ENCODE results near the gene FHOD3. TPM values are rescaled to one million over a fixed set of nuclear protein-coding genes. Genes with fewer than 3 reads are reported as not detected.
A peak's percentile ranks its signal among the peaks of the same experiment; 100 is the strongest.

FHOD3 gene
- total RNA-seq, 4 donors from 2014 or later, result 24.1 to 51.4 (median 33.8) TPM

DNA sequence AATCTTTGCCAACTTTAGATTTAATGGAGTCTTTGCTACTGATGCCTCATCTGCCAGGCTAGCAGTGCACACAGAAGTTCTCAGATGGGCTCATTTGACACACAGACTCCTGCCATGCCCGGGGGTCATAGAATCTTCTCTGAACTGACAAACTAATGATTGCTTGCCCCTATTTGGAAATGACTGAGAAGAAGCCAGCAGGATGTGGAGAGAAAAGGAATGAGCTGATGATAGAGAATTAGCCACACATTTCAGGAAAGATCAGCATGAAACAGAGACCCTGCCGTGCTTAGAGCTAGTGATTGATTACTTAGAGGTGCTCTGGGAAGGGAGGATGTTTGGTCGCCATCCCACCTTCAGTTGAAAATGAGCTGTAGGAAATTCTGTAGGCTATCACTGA, 352.8 kb downstream of the FHOD3 start:
- H3K4me3 ChIP-seq, result no peak overlapping the region
- no peaks in the 10 kb centered on the region for H3K9me3 ChIP-seq
- WGBS, result 83% methylated on average over 3 of the region's 3 CpGs
- TF ChIP-seq POLR2AphosphoS5 (IDR thresholded peaks at IDR 0.05), result no peak
- no peak for TF ChIP-seq POLR2A (IDR thresholded peaks at IDR 0.05; ENCODE audit: low read depth)
- TF ChIP-seq, protein P1, sequence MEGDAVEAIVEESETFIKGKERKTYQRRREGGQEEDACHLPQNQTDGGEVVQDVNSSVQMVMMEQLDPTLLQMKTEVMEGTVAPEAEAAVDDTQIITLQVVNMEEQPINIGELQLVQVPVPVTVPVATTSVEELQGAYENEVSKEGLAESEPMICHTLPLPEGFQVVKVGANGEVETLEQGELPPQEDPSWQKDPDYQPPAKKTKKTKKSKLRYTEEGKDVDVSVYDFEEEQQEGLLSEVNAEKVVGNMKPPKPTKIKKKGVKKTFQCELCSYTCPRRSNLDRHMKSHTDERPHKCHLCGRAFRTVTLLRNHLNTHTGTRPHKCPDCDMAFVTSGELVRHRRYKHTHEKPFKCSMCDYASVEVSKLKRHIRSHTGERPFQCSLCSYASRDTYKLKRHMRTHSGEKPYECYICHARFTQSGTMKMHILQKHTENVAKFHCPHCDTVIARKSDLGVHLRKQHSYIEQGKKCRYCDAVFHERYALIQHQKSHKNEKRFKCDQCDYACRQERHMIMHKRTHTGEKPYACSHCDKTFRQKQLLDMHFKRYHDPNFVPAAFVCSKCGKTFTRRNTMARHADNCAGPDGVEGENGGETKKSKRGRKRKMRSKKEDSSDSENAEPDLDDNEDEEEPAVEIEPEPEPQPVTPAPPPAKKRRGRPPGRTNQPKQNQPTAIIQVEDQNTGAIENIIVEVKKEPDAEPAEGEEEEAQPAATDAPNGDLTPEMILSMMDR (IDR thresholded peaks at IDR 0.05), result no peak
- TF ChIP-seq EP300 (IDR thresholded peaks at IDR 0.05), result no peak
- H3K4me1 ChIP-seq, result no peaks in the 10 kb centered on the region
- no peak overlapping the region for H3K27ac ChIP-seq (replicated peaks in 1 of 4)
- H3K27me3 ChIP-seq, result no peaks in the 10 kb centered on the region
- intact Hi-C loops (cut with DNase I), result no loop called here
- no peaks in the 10 kb centered on the region for H3K36me3 ChIP-seq
- peak; percentile 57 for DNase-seq (ENCODE audit: extremely low spot score)

DNA sequence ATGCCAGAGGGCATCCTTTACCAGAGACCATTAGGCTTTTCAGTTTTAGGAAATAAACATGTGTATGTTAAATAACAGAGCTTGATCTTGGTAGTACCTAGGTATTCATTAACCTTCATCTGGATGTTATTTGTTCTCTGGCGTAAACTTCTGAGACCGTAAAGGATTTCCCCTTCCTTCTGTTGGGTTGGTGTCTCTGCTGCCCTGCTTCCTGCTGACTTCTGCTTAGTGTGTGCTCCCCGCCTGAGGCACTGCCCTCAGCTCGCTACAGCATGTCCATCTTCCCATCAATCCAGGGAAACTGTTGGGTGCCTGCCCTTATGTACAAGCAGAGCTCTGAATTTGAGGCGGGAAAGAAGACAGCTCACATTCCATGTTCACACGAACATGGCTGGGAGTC, 353.4 kb downstream of the FHOD3 start:
- Histone ChIP-seq H3K4me1 (no peaks in the 10 kb centered on the region), H3K36me3 (no peaks in the 10 kb centered on the region), H3K27ac (replicated peaks in 1 of 4) (no peak overlapping the region), H3K9me3 (no peaks in the 10 kb centered on the region), H3K27me3 (no peaks in the 10 kb centered on the region), H3K4me3 (no peak overlapping the region)
- intact Hi-C loops (cut with DNase I), result no loop called here
- peak; percentile 31 for DNase-seq (ENCODE audit: extremely low spot score)
- WGBS, result 78% methylated on average over 4 of the region's 6 CpGs
- no peak for TF ChIP-seq POLR2AphosphoS5 (IDR thresholded peaks at IDR 0.05)
- TF ChIP-seq, protein P1 (IDR thresholded peaks at IDR 0.05), result no peak
- TF ChIP-seq EP300 (IDR thresholded peaks at IDR 0.05), result no peak
- TF ChIP-seq POLR2A (IDR thresholded peaks at IDR 0.05; ENCODE audit: low read depth), result no peak

- TF ChIP-seq EP300 (IDR thresholded peaks at IDR 0.05) (no peak), POLR2AphosphoS5 (IDR thresholded peaks at IDR 0.05) (no peak), POLR2A (IDR thresholded peaks at IDR 0.05; ENCODE audit: low read depth) (no peak)
- TF ChIP-seq, protein P1 (IDR thresholded peaks at IDR 0.05), result no peak
- intact Hi-C loops (cut with DNase I), result no loop called here
- H3K4me3 ChIP-seq, result no peak overlapping the region
- no peaks in the 10 kb centered on the region for H3K9me3 ChIP-seq
- H3K27ac ChIP-seq (replicated peaks in 1 of 4), result no peak overlapping the region
- no peaks in the 10 kb centered on the region for H3K4me1 ChIP-seq
- DNase-seq (ENCODE audit: extremely low spot score), result peak; percentile 88
- 98% methylated on average over 10 of the region's 10 CpGs for WGBS
- H3K27me3 ChIP-seq, result no peaks in the 10 kb centered on the region
- no peaks in the 10 kb centered on the region for H3K36me3 ChIP-seq
These were observed 355.0 kb downstream of the FHOD3 start for GRCh38 chr18:36652503-36652902.

- Histone ChIP-seq H3K9me3 (no peaks in the 10 kb centered on the region), H3K27ac (replicated peaks in 1 of 4) (no peak overlapping the region), H3K4me3 (no peak overlapping the region), H3K4me1 (no peaks in the 10 kb centered on the region), H3K36me3 (no peaks in the 10 kb centered on the region), H3K27me3 (no peaks in the 10 kb centered on the region)
- WGBS, result 90% methylated on average over 8 of the region's 8 CpGs
- no peak for DNase-seq (ENCODE audit: extremely low spot score)
- TF ChIP-seq, protein P1 (IDR thresholded peaks at IDR 0.05), result no peak
- no peak for TF ChIP-seq POLR2A (IDR thresholded peaks at IDR 0.05; ENCODE audit: low read depth)
- TF ChIP-seq POLR2AphosphoS5 (IDR thresholded peaks at IDR 0.05), result no peak
- no peak for TF ChIP-seq EP300 (IDR thresholded peaks at IDR 0.05)
- intact Hi-C loops (cut with DNase I), result no loop called here
These were observed 355.8 kb downstream of the FHOD3 start for GRCh38 chr18:36653141-36653869.

DNA sequence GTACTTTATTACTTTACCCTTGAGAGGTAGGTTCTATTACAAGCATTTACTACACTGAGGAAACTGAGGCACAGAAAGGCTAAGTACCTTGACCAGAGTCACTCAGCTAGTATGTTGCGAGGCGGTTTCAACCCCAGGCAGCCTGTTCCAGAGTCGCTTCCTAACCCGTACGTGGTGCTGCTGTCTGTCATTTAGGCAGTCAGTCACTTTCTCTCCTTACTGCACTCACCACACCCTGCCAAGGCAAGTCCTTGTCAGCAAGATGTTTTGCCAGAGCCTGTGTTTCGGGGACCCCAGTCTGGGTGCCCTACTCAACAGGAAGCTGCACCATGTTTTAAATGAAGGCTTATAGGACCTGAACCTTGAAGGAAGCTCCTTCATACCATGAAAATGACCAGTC, 356.4 kb downstream of the FHOD3 start:
- intact Hi-C loops (cut with DNase I), result no loop called here
- H3K36me3 ChIP-seq, result no peaks in the 10 kb centered on the region
- WGBS, result 95% methylated on average over 6 of the region's 6 CpGs
- H3K4me1 ChIP-seq, result no peaks in the 10 kb centered on the region
- H3K27ac ChIP-seq (replicated peaks in 1 of 4), result no peak overlapping the region
- no peaks in the 10 kb centered on the region for H3K9me3 ChIP-seq
- DNase-seq (ENCODE audit: extremely low spot score), result peak; percentile 86
- TF ChIP-seq POLR2AphosphoS5 (IDR thresholded peaks at IDR 0.05), result no peak
- no peak for TF ChIP-seq POLR2A (IDR thresholded peaks at IDR 0.05; ENCODE audit: low read depth)
- TF ChIP-seq, protein P1 (IDR thresholded peaks at IDR 0.05), result no peak
- no peak for TF ChIP-seq EP300 (IDR thresholded peaks at IDR 0.05)
- no peaks in the 10 kb centered on the region for H3K27me3 ChIP-seq
- no peak overlapping the region for H3K4me3 ChIP-seq

Measured in esophagus muscularis mucosa (tissue), 4 donors.